HepG2 (cell line): ENCODE results near the gene MCM3AP. TPM values are rescaled to one million over a fixed set of nuclear protein-coding genes. Genes with fewer than 3 reads are reported as not detected.

ENCODE experiments used
- ARNTL ChIP-seq: sonication (generic); formaldehyde crosslinking; IDR thresholded peaks from 2 replicates; pipeline ENCODE4 v1.4.0; 2020; ENCODE audit warnings: mild to moderate bottlenecking, missing genetic modification reagents
- TBP ChIP-seq: sonication (generic); formaldehyde crosslinking; IDR thresholded peaks from 2 replicates; pipeline ENCODE4 v1.5.0; 2020; ENCODE audit warnings: missing genetic modification reagents
- TOPORS ChIP-seq: sonication (generic); formaldehyde crosslinking; IDR thresholded peaks from 2 replicates; pipeline ENCODE4 v1.8.0; 2023; ENCODE audit warnings: mild to moderate bottlenecking, missing genetic modification reagents
- ZNF496 ChIP-seq: sonication (generic); formaldehyde crosslinking; IDR thresholded peaks from 2 replicates; pipeline ENCODE4 v1.8.1; 2023; ENCODE audit warnings: mild to moderate bottlenecking, moderate library complexity, missing genetic modification reagents; ENCODE audit not compliant: insufficient replicate concordance
- ZNF546 ChIP-seq: sonication (generic); formaldehyde crosslinking; conservative IDR thresholded peaks from 2 replicates; pipeline ENCODE4 v1.8.1; 2023; ENCODE audit warnings: mild to moderate bottlenecking, missing genetic modification reagents
- ZNF672 ChIP-seq: sonication (generic); formaldehyde crosslinking; IDR thresholded peaks from 2 replicates; pipeline ENCODE4 v1.8.1; 2022; ENCODE audit warnings: missing genetic modification reagents
- ZNF850 ChIP-seq: sonication (generic); formaldehyde crosslinking; conservative IDR thresholded peaks from 2 replicates; pipeline ENCODE4 v1.9.0; 2021; ENCODE audit warnings: mild to moderate bottlenecking, missing genetic modification reagents
- polyA plus RNA-seq, 8 experiments: library from polyadenylated mRNA; depleted of rRNA in 3 of 8; stranded (reverse) in 7 of 8; unstranded in 1 of 8; fragments of >200 nt; fragmentation: Illumina TruSeq in 4 of 8; extraction: Trizol in 4 of 8; gene quantifications; 2 replicates each; pipeline versions ENCODE4 v1.2.1 to v1.2.3, GENCODE V29; 2011 to 2016; ENCODE audit warnings: low read depth in 4 of 8, missing spikeins in 1 of 8, mixed read lengths in 1 of 8; ENCODE audit not compliant: insufficient read depth in 1 of 8
- total RNA-seq, 5 experiments: library from RNA; depleted of rRNA; stranded (reverse); fragments of >200 nt; fragmentation: Illumina TruSeq; extraction: Trizol; gene quantifications; 2 replicates each; pipeline ENCODE4 v1.2.3, GENCODE V29; 2016; ENCODE audit warnings: low read depth in 1 of 5
- TF ChIP-seq, protein P1 (sequence below): sonication (generic); formaldehyde crosslinking; IDR thresholded peaks from 2 replicates; pipeline ENCODE4 v1.5.0; 2020; ENCODE audit warnings: mild to moderate bottlenecking, missing genetic modification reagents, borderline replicate concordance
- TF ChIP-seq, protein P2 (sequence below): sonication (generic); formaldehyde crosslinking; IDR thresholded peaks from 2 replicates; pipeline ENCODE4 v1.9.0; 2021; ENCODE audit warnings: mild to moderate bottlenecking, missing genetic modification reagents
- TF ChIP-seq, protein P3 (sequence below): sonication (generic); formaldehyde crosslinking; IDR thresholded peaks from 2 replicates; pipeline ENCODE4 v1.4.0; 2020; ENCODE audit warnings: missing genetic modification reagents
- TF ChIP-seq, protein P4 (sequence below): IDR thresholded peaks from 2 replicates; pipeline ENCODE4 v1.6.1; 2016

The MCM3AP gene
- total and polyA plus RNA-seq, 2 of the 13 experiments (the other 11 are each of a cell fraction or from before 2014, with no cell fraction given): 27.0 to 54.7 TPM

DNA sequence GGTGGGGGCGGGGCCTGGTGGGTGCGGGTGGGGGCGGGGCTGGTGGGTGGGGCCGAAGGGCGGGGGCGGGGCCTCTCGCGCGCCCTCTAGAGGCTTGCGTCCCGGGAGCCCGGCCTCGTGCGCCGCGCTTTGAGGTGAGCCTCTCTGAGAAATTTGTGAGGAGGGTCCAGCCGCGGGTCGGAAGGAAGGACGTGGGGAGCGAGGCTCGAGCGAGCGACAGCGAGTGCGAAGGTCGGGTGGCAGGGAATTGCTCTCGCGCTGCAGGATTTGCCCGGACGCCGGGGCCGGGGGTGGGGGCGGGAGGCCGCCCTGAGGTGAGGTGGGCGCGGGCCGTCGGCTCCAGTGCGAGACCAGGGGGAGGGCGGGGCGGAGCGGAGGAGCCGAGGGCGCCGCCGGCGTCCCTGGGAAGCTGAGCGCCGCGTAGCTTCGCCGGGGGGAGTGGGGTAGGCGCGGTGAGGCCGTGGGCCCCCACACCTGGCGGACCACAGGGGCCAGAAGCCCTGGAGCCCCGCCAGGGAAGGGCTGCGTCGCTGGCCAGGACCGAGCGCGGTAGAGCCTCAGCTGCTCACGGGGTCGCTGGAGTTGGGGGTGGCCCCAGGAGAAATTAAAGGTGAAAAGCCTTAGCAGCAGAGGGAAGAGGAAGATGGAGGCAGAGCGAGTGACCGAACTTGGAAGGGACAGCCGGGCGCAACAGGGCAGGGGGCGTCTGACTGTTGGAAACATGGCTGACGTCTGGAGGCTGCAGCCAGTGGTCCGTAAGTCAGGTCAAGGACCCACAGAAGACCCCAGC lies 56.1 kb downstream of the MCM3AP start (continued):
- TF ChIP-seq, protein P1, sequence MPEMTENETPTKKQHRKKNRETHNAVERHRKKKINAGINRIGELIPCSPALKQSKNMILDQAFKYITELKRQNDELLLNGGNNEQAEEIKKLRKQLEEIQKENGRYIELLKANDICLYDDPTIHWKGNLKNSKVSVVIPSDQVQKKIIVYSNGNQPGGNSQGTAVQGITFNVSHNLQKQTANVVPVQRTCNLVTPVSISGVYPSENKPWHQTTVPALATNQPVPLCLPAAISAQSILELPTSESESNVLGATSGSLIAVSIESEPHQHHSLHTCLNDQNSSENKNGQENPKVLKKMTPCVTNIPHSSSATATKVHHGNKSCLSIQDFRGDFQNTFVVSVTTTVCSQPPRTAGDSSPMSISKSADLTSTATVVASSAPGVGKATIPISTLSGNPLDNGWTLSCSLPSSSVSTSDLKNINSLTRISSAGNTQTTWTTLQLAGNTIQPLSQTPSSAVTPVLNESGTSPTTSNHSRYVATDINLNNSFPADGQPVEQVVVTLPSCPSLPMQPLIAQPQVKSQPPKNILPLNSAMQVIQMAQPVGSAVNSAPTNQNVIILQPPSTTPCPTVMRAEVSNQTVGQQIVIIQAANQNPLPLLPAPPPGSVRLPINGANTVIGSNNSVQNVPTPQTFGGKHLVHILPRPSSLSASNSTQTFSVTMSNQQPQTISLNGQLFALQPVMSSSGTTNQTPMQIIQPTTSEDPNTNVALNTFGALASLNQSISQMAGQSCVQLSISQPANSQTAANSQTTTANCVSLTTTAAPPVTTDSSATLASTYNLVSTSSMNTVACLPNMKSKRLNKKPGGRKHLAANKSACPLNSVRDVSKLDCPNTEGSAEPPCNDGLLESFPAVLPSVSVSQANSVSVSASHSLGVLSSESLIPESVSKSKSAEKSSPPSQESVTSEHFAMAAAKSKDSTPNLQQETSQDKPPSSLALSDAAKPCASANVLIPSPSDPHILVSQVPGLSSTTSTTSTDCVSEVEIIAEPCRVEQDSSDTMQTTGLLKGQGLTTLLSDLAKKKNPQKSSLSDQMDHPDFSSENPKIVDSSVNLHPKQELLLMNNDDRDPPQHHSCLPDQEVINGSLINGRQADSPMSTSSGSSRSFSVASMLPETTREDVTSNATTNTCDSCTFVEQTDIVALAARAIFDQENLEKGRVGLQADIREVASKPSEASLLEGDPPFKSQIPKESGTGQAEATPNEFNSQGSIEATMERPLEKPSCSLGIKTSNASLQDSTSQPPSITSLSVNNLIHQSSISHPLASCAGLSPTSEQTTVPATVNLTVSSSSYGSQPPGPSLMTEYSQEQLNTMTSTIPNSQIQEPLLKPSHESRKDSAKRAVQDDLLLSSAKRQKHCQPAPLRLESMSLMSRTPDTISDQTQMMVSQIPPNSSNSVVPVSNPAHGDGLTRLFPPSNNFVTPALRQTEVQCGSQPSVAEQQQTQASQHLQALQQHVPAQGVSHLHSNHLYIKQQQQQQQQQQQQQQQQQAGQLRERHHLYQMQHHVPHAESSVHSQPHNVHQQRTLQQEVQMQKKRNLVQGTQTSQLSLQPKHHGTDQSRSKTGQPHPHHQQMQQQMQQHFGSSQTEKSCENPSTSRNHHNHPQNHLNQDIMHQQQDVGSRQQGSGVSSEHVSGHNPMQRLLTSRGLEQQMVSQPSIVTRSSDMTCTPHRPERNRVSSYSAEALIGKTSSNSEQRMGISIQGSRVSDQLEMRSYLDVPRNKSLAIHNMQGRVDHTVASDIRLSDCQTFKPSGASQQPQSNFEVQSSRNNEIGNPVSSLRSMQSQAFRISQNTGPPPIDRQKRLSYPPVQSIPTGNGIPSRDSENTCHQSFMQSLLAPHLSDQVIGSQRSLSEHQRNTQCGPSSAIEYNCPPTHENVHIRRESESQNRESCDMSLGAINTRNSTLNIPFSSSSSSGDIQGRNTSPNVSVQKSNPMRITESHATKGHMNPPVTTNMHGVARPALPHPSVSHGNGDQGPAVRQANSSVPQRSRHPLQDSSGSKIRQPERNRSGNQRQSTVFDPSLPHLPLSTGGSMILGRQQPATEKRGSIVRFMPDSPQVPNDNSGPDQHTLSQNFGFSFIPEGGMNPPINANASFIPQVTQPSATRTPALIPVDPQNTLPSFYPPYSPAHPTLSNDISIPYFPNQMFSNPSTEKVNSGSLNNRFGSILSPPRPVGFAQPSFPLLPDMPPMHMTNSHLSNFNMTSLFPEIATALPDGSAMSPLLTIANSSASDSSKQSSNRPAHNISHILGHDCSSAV (CRISPR knock-in tag): no peak
- no peak for TF ChIP-seq ZNF672 (CRISPR knock-in tag)
- TF ChIP-seq, protein P2, sequence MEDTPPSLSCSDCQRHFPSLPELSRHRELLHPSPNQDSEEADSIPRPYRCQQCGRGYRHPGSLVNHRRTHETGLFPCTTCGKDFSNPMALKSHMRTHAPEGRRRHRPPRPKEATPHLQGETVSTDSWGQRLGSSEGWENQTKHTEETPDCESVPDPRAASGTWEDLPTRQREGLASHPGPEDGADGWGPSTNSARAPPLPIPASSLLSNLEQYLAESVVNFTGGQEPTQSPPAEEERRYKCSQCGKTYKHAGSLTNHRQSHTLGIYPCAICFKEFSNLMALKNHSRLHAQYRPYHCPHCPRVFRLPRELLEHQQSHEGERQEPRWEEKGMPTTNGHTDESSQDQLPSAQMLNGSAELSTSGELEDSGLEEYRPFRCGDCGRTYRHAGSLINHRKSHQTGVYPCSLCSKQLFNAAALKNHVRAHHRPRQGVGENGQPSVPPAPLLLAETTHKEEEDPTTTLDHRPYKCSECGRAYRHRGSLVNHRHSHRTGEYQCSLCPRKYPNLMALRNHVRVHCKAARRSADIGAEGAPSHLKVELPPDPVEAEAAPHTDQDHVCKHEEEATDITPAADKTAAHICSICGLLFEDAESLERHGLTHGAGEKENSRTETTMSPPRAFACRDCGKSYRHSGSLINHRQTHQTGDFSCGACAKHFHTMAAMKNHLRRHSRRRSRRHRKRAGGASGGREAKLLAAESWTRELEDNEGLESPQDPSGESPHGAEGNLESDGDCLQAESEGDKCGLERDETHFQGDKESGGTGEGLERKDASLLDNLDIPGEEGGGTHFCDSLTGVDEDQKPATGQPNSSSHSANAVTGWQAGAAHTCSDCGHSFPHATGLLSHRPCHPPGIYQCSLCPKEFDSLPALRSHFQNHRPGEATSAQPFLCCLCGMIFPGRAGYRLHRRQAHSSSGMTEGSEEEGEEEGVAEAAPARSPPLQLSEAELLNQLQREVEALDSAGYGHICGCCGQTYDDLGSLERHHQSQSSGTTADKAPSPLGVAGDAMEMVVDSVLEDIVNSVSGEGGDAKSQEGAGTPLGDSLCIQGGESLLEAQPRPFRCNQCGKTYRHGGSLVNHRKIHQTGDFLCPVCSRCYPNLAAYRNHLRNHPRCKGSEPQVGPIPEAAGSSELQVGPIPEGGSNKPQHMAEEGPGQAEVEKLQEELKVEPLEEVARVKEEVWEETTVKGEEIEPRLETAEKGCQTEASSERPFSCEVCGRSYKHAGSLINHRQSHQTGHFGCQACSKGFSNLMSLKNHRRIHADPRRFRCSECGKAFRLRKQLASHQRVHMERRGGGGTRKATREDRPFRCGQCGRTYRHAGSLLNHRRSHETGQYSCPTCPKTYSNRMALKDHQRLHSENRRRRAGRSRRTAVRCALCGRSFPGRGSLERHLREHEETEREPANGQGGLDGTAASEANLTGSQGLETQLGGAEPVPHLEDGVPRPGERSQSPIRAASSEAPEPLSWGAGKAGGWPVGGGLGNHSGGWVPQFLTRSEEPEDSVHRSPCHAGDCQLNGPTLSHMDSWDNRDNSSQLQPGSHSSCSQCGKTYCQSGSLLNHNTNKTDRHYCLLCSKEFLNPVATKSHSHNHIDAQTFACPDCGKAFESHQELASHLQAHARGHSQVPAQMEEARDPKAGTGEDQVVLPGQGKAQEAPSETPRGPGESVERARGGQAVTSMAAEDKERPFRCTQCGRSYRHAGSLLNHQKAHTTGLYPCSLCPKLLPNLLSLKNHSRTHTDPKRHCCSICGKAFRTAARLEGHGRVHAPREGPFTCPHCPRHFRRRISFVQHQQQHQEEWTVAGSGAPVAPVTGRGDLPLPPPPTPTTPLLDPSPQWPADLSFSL (CRISPR knock-in tag): no peak
- TF ChIP-seq ARNTL (CRISPR knock-in tag): peak; percentile 60; the same call in 1 of the 2 replicates
- TF ChIP-seq TBP (CRISPR knock-in tag): no peak
- no peak for TF ChIP-seq ZNF496 (CRISPR knock-in tag)
- TF ChIP-seq, protein P3, sequence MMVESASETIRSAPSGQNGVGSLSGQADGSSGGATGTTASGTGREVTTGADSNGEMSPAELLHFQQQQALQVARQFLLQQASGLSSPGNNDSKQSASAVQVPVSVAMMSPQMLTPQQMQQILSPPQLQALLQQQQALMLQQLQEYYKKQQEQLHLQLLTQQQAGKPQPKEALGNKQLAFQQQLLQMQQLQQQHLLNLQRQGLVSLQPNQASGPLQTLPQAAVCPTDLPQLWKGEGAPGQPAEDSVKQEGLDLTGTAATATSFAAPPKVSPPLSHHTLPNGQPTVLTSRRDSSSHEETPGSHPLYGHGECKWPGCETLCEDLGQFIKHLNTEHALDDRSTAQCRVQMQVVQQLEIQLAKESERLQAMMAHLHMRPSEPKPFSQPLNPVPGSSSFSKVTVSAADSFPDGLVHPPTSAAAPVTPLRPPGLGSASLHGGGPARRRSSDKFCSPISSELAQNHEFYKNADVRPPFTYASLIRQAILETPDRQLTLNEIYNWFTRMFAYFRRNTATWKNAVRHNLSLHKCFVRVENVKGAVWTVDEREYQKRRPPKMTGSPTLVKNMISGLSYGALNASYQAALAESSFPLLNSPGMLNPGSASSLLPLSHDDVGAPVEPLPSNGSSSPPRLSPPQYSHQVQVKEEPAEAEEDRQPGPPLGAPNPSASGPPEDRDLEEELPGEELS (CRISPR knock-in tag): no peak
- 0 out of 2 replicates have a peak, but pooled peaks have one; percentile 42 for TF ChIP-seq ZNF850 (CRISPR knock-in tag)
- TF ChIP-seq, protein P4, sequence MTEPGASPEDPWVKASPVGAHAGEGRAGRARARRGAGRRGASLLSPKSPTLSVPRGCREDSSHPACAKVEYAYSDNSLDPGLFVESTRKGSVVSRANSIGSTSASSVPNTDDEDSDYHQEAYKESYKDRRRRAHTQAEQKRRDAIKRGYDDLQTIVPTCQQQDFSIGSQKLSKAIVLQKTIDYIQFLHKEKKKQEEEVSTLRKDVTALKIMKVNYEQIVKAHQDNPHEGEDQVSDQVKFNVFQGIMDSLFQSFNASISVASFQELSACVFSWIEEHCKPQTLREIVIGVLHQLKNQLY (CRISPR knock-in tag): no peak
- TF ChIP-seq ZNF546: no peak
- TF ChIP-seq TOPORS: no peak
